Loucy (cell line): Measurements from ENCODE around the gene ACER3.

Experiments used
- H2AFZ ChIP-seq: fragments of 200-600 bp; sonication (generic); 2 replicates; pipeline ENCODE4 v1.6.0; 2016; ENCODE audit warnings: antibody characterized with exemption, mild to moderate bottlenecking, low read length, moderate library complexity
- H3F3A ChIP-seq: fragments of 200-600 bp; 2 replicates; pipeline ENCODE4 v1.6.0; 2016; ENCODE audit warnings: antibody characterized with exemption, low read depth, mild to moderate bottlenecking
- H3K27me3 ChIP-seq: fragments of 200-600 bp; sonication (generic); 2 replicates; pipeline ENCODE4 v1.6.1; 2014; ENCODE audit warnings: low read length, mild to moderate bottlenecking; ENCODE audit not compliant: insufficient read depth, poor library complexity, severe bottlenecking
- H3K36me3 ChIP-seq: fragments of 200-600 bp; sonication (generic); 2 replicates; pipeline ENCODE4 v1.6.1; 2016; ENCODE audit warnings: low read length; ENCODE audit not compliant: insufficient read depth
- H3K4me1 ChIP-seq: fragments of 200-600 bp; sonication (generic); 2 replicates; pipeline ENCODE4 v1.5.1; 2014; ENCODE audit warnings: low read length, mild to moderate bottlenecking; ENCODE audit not compliant: insufficient read depth, poor library complexity, severe bottlenecking
- H3K4me2 ChIP-seq: fragments of 200-600 bp; sonication (generic); 2 replicates; pipeline ENCODE4 v1.6.0; 2014; ENCODE audit warnings: antibody characterized with exemption, low read length, low read depth, mild to moderate bottlenecking; ENCODE audit not compliant: poor library complexity, severe bottlenecking
- H3K4me3 ChIP-seq: fragments of 200-600 bp; sonication (generic); 2 replicates; pipeline ENCODE4 v1.5.1; 2014; ENCODE audit warnings: low read length, mild to moderate bottlenecking, mixed read lengths; ENCODE audit not compliant: poor library complexity, severe bottlenecking
- H3K79me2 ChIP-seq: fragments of 200-600 bp; sonication (generic); 2 replicates; pipeline ENCODE4 v1.6.1; 2014; ENCODE audit warnings: low read length; ENCODE audit not compliant: insufficient read depth
- H3K9ac ChIP-seq: fragments of 200-600 bp; sonication (generic); 2 replicates; pipeline ENCODE4 v1.6.0; 2014; ENCODE audit warnings: mild to moderate bottlenecking, low read depth, low read length, moderate library complexity; ENCODE audit not compliant: poor library complexity, severe bottlenecking
- H3K9me2 ChIP-seq: fragments of 200-600 bp; sonication (generic); replicated peaks from 2 replicates; pipeline ENCODE4 v1.6.1; 2016; ENCODE audit warnings: low read depth, low read length, mixed read lengths
- H3K9me3 ChIP-seq: fragments of 200-600 bp; sonication (generic); 2 replicates; pipeline ENCODE4 v1.6.1; 2014; ENCODE audit warnings: mild to moderate bottlenecking, antibody characterized with exemption, low read length, low read depth; ENCODE audit not compliant: insufficient read depth
- H4K20me1 ChIP-seq: fragments of 200-600 bp; sonication (generic); 2 replicates; pipeline ENCODE4 v1.6.0; 2014; ENCODE audit warnings: antibody characterized with exemption, low read length, mild to moderate bottlenecking; ENCODE audit not compliant: insufficient read depth, poor library complexity, severe bottlenecking
- EZH2phosphoT487 ChIP-seq: fragments of 200-600 bp; IDR thresholded peaks from 2 replicates; pipeline ENCODE4 v1.6.1; 2018; ENCODE audit warnings: antibody characterized with exemption, mild to moderate bottlenecking, moderate library complexity, borderline replicate concordance
- TF ChIP-seq, protein P1 (sequence below): fragments of 200-600 bp; sonication (generic); conservative IDR thresholded peaks from 2 replicates; pipeline ENCODE4 v1.5.1; 2014; ENCODE audit warnings: mild to moderate bottlenecking, antibody characterized with exemption, low read length

ACER3 gene

DNA sequence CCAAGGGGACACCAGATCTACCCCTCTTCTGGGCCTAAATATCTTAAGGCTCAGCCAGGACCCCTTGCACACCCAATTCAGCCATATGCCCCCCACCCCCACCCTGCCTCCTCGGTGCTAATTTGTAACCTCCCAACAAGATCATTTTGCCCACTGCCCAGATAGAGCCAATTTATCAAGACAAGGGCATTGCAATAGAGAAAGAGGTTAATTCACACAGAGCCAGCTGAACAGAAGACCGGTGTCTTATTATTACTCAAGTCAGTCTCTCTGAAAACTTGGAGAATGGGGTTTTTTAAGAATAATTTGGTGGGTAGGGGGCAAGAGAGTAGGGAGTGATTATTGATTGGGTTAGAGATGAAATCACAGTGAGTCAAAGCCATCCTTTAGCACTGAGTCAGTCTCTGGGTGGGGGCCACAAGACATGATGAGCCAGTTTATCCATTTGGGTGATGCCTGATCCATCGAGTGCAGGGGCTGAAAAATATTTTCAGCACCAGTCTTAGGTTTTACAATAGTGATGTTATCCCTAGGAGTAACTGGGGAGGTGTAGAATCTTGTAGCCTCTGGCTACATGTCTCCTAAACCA, 196.2 kb downstream of the ACER3 start:
- H3K36me3 ChIP-seq, result no peaks in the 10 kb centered on the region
- H2AFZ ChIP-seq, result no peak overlapping the region
- H3K79me2 ChIP-seq, result no peaks in the 10 kb centered on the region
- no peak overlapping the region for H3K9ac ChIP-seq
- H4K20me1 ChIP-seq, result no peaks in the 10 kb centered on the region
- H3F3A ChIP-seq, result no peaks in the 10 kb centered on the region
- peaks cover 11% of the 10 kb centered on the region for H3K9me3 ChIP-seq
- H3K4me3 ChIP-seq, result no peak overlapping the region
- H3K9me2 ChIP-seq, result no peaks in the 10 kb centered on the region
- TF ChIP-seq, protein P1, sequence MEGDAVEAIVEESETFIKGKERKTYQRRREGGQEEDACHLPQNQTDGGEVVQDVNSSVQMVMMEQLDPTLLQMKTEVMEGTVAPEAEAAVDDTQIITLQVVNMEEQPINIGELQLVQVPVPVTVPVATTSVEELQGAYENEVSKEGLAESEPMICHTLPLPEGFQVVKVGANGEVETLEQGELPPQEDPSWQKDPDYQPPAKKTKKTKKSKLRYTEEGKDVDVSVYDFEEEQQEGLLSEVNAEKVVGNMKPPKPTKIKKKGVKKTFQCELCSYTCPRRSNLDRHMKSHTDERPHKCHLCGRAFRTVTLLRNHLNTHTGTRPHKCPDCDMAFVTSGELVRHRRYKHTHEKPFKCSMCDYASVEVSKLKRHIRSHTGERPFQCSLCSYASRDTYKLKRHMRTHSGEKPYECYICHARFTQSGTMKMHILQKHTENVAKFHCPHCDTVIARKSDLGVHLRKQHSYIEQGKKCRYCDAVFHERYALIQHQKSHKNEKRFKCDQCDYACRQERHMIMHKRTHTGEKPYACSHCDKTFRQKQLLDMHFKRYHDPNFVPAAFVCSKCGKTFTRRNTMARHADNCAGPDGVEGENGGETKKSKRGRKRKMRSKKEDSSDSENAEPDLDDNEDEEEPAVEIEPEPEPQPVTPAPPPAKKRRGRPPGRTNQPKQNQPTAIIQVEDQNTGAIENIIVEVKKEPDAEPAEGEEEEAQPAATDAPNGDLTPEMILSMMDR, result no peak
- TF ChIP-seq EZH2phosphoT487, result no peak
- no peak overlapping the region for H3K4me2 ChIP-seq
- no peaks in the 10 kb centered on the region for H3K27me3 ChIP-seq
- no peaks in the 10 kb centered on the region for H3K4me1 ChIP-seq

GRCh38 chr11:77057938-77058474, 197.3 kb downstream of the ACER3 start:
- no peak overlapping the region for H2AFZ ChIP-seq
- TF ChIP-seq EZH2phosphoT487, result no peak
- TF ChIP-seq, protein P1, result no peak
- no peaks in the 10 kb centered on the region for H3K36me3 ChIP-seq
- H3K4me2 ChIP-seq, result no peak overlapping the region
- H3F3A ChIP-seq, result no peaks in the 10 kb centered on the region
- no peaks in the 10 kb centered on the region for H3K9me2 ChIP-seq
- no peaks in the 10 kb centered on the region for H4K20me1 ChIP-seq
- peaks cover 11% of the 10 kb centered on the region for H3K9me3 ChIP-seq
- H3K27me3 ChIP-seq, result no peaks in the 10 kb centered on the region
- H3K79me2 ChIP-seq, result no peaks in the 10 kb centered on the region
- no peak overlapping the region for H3K9ac ChIP-seq
- H3K4me1 ChIP-seq, result no peaks in the 10 kb centered on the region
- H3K4me3 ChIP-seq, result no peak overlapping the region

- H2AFZ ChIP-seq, result no peak overlapping the region
- TF ChIP-seq EZH2phosphoT487, result no peak
- TF ChIP-seq, protein P1, result no peak
- H3K4me2 ChIP-seq, result no peak overlapping the region
- H4K20me1 ChIP-seq, result no peaks in the 10 kb centered on the region
- no peak overlapping the region for H3K9ac ChIP-seq
- peaks cover 11% of the 10 kb centered on the region for H3K9me3 ChIP-seq
- H3K79me2 ChIP-seq, result no peaks in the 10 kb centered on the region
- no peaks in the 10 kb centered on the region for H3K36me3 ChIP-seq
- H3K4me3 ChIP-seq, result no peak overlapping the region
- no peaks in the 10 kb centered on the region for H3K9me2 ChIP-seq
- H3K27me3 ChIP-seq, result no peaks in the 10 kb centered on the region
- H3K4me1 ChIP-seq, result no peaks in the 10 kb centered on the region
- H3F3A ChIP-seq, result no peaks in the 10 kb centered on the region
These were observed 198.2 kb downstream of the ACER3 start for GRCh38 chr11:77058900-77059299.
